PFSK-1 (cell line): ENCODE data around the gene PAIP1.

Experiments used
- FOXP2 ChIP-seq: optimal IDR thresholded peaks from 2 replicates; pipeline ENCODE3; 2011; ENCODE audit warnings: borderline replicate concordance, control low read depth, inconsistent platforms; ENCODE audit not compliant: insufficient read depth; ENCODE audit errors: extremely low read length, extremely low read depth
- POLR2AphosphoS5 ChIP-seq: IDR thresholded peaks from 2 replicates; pipeline ENCODE4 v1.6.1; 2012; ENCODE audit warnings: low read depth, mild to moderate bottlenecking, control low read depth, low read length, moderate library complexity
- SIN3A ChIP-seq: IDR thresholded peaks from 2 replicates; pipeline ENCODE4 v1.6.1; 2012; ENCODE audit warnings: mild to moderate bottlenecking, low read length, moderate library complexity, borderline replicate concordance; ENCODE audit not compliant: insufficient read depth
- TAF1 ChIP-seq: IDR thresholded peaks from 2 replicates; pipeline ENCODE4 v1.6.1; 2012; ENCODE audit warnings: low read length, control low read depth, borderline replicate concordance; ENCODE audit not compliant: insufficient read depth
- TF ChIP-seq, protein P1 (sequence below), 2 experiments: IDR thresholded peaks; 2 replicates each; pipeline versions ENCODE4 v1.6.1 to v1.8.0; 2011 to 2012; ENCODE audit warnings: low read depth in 2 of 2, low read length in 2 of 2, control low read depth in 1 of 2, inconsistent platforms in 1 of 2, mild to moderate bottlenecking in 1 of 2, moderate library complexity in 1 of 2; ENCODE audit not compliant: insufficient read depth in 1 of 2

DNA sequence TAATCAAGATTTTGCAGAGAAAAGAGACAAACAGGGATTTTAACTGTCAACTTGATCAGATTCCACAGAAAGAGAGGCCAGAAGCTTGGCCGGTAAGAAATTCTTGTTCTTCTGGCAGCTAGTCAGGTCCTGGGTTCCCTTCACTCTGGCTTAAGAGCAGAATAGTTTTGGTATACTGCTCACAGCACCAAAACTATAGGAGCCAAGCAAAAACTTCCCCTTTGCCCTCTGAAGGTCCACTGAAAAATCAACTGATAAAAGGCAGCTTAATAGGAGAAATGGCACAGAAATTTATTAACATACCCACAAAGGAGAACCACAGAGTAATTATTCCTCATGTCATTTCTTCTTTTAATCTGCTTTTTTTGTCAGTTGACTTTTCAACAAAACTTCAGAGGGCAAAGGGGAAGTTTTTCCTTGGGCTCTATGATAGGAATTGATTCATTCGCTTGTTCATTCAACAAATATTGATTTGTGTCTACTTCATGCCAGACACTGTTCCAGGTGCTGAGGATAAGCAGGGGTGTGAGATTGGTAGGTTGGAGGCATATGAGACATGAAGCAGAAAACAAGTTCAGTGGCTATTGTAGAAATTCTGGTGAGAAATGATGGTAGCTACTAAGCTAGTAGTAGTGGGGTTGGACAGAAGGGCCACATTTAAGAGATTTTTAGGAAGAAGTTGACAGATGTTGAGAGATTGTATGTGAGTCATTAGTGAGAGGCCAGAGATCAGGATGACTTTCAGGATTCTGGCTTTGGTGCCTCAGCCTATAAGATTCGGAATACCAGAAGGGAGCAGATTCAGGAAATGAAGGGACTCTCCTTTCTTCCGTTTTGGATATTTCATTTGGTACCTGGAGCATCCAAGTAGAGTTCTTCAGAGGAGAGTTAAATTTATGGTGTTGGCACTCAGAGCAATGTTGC is 25.5 kb upstream of the PAIP1 start:
- TF ChIP-seq TAF1 (no peak), POLR2AphosphoS5 (no peak), SIN3A (no peak), FOXP2 (no peak)
- TF ChIP-seq, protein P1, sequence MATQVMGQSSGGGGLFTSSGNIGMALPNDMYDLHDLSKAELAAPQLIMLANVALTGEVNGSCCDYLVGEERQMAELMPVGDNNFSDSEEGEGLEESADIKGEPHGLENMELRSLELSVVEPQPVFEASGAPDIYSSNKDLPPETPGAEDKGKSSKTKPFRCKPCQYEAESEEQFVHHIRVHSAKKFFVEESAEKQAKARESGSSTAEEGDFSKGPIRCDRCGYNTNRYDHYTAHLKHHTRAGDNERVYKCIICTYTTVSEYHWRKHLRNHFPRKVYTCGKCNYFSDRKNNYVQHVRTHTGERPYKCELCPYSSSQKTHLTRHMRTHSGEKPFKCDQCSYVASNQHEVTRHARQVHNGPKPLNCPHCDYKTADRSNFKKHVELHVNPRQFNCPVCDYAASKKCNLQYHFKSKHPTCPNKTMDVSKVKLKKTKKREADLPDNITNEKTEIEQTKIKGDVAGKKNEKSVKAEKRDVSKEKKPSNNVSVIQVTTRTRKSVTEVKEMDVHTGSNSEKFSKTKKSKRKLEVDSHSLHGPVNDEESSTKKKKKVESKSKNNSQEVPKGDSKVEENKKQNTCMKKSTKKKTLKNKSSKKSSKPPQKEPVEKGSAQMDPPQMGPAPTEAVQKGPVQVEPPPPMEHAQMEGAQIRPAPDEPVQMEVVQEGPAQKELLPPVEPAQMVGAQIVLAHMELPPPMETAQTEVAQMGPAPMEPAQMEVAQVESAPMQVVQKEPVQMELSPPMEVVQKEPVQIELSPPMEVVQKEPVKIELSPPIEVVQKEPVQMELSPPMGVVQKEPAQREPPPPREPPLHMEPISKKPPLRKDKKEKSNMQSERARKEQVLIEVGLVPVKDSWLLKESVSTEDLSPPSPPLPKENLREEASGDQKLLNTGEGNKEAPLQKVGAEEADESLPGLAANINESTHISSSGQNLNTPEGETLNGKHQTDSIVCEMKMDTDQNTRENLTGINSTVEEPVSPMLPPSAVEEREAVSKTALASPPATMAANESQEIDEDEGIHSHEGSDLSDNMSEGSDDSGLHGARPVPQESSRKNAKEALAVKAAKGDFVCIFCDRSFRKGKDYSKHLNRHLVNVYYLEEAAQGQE (IDR thresholded peaks at IDR 0.05; ENCODE audit: insufficient read depth in 1 of 2, low read depth in 2 of 2, low read length in 2 of 2), result no peak
